Fibroblast of skin of right quadriceps (primary cell): ENCODE results near the gene FAM118A.
"Not testable (repeated sequence)": the region's sequence is repeated elsewhere in the genome, so short reads cannot be mapped to it uniquely, and the experiment has no call there.

Experiments
- DNase-seq: peaks from one replicate; pipeline ENCODE4 v3.0.0-alpha.2; 2013

The FAM118A gene

DNA sequence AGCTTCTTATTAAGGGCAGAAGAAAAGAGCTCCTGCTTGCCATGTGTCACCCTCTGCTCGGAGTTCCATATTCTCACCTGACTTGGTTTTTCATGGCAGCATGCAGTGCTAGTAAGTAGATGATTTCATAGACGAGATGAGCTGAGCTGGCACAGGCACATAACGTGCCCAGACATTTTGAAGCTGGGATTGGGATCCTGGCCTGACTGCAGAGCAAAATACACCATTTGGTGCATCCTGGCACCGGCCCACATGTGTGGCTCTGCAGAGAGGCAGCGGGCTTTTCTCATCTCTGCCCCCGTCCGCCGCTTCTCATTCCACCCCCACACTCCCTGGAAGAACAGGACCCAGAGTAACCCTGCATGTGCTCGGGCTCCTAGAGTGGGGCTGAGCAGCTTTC lies 24.8 kb downstream of the FAM118A start:
- no peak for DNase-seq

DNA sequence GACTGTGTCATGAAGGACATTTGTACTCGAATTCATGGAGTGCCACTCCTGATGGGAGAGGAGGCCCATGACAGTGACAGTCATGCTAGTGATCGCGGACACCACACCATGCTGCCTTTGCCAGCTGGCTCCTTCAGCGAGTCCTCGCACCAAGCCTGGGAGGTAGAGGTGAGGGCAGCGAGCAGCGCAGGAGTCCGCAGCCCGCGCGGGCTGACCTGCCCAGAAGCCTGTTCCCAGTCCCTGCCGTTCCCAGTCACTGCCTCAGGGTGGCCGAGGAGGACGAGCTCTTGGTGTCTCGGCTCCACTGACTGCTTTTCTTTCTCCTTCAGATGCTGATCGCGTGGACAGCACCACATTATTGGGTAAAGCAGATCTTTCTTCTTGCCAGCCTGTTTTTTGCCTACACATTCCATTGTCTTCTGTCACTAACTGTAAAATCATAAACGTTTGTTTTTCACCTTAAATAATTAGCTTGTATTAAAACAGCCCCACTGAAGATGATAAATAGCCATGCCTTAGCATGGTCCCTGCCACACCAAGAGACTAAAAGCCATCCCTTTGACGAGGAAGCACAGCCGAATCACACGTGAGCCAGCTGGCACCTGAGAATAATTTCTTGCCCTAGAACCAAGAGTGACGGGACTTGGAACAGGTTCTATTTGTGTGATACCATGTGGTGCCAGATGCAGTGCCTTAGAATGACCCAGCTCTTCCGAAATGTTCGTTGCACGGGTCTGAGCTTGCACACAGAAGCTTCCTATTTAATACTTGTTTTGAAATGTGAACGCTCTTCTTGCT lies 25.5 kb downstream of the FAM118A start:
- DNase-seq = no peak

DNA sequence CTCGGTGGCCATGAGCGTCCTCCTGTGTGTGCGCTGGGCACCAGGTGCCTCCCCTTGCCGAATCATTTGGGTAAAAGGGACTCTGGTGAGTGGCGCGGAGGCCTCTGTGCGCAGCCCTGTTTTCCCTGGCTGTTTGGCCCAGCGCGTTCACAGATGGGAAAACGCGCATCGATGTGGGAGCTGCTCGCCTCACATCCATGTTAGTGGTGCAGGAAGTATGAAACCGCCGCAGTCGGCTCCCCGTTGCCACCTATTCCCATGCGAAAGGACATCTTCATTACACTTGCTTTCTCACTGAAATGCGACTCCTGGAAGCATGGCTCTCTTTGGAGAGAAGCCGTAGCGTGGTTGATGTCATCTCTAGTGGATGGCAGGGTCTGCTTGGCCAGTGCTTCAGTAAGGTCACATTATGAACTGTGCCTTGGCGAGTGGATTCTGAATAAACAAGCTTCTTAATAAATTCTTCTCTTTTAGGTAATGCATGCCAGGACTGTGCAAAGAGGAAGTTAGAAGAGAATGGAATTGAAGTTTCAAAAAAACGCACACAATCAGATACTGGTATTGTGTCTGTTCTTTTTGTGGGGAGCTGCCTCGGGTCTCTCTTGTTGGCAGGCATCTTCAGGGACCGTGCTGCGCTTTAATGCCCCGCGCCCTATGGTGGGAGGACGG lies 26.3 kb downstream of the FAM118A start:
- no peak for DNase-seq

DNA sequence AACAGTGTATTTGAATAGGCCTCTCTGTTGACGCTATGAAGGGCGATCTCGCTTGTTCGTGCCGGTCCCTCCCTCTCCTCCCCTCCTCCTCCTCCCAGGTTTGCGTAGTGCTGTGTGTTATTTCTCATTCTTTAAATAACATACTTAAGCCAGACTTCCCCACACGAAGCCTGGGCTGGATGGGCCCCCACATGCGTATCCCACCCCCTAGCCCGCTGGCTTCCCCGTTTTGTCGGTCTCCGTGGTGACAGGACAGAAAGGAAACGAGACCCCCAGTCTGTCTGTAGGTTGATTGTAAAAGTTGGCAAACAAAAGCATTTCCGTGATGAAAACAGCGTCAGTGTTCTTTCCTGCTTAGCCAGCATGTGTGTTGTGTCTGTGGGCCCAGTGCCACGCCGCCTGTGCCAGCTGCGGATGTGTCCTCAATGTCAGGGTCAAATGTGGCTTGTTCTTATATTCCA lies 27.3 kb downstream of the FAM118A start:
- DNase-seq = peak; percentile 13

DNA sequence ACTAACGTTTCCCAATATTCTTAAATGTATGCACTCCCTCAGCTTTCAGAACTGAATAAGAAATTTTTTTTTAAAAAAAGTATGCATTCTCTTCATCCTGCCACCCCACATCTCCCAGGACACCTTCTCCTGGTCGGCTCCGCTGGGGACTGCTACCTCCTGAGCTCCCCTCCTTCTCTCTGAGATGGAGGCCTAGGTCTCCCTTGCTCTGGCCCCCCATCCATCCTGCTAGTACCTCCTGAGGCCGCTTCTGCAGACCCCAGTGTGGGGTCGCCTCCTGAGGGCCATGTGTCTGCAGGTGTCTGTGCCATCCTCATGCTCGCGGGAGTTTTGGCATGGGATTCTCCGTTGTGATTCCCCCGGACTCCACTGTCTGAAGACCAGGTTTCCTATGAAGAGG lies 27.8 kb downstream of the FAM118A start:
- no peak for DNase-seq

DNA sequence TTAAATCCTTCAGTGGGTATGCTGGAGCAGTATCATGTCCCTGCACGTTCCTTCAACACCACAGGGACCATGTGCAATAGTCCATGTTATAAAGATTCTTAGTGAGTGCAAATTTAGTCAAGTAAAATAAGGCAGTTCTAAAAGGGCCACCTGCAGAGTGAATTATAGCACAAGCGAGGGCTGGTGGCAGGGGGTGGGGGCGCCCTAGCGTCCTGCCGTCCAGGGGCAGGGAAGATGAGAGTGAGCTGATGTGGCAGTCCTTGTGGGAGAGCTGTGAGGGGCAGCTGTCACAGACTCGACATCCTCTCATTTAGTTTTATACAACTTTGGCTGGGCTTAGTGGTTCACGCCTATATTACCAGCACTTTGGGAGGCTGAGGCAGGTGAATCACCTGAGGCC lies 29.1 kb downstream of the FAM118A start:
- DNase-seq = no peak

DNA sequence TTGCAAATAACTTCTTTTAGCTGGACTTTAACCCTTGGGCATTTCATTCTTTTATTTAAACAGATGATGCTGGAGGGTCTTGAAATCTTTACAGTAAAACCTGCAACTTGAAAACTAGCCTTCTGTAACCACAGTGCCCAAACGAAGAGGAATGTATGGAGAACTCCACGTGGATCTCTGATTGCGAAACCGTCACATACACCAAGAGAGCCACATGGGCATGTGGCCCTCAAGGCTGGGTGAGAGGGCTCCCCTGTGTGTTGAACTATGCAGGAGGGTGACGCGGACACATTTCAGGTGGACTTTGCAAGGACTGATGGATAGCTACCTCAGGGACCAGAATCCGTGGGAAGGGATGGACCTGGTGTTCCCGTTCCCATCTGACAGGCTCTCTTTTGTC lies 30.6 kb downstream of the FAM118A start:
- no peak for DNase-seq

DNA sequence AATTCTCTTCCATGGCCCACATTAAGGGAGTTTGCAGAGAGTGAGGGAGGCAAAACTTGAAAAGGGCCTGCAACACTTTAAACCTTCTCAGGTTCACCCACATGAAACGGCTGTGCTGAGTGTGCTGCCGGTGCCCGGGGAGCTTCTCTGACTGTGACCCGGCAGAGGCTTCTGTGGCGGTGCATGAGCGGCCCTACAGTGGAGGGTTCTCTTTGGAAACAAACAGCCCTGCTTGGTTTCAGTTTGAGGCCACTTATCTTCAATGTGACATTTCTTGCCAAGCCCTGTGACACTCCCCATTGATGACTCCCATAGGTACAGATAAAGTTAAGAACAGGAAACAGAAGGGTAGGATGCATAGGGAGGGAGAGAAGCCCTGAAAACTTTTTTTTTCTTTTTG lies 31.8 kb downstream of the FAM118A start:
- no peak for DNase-seq

DNA sequence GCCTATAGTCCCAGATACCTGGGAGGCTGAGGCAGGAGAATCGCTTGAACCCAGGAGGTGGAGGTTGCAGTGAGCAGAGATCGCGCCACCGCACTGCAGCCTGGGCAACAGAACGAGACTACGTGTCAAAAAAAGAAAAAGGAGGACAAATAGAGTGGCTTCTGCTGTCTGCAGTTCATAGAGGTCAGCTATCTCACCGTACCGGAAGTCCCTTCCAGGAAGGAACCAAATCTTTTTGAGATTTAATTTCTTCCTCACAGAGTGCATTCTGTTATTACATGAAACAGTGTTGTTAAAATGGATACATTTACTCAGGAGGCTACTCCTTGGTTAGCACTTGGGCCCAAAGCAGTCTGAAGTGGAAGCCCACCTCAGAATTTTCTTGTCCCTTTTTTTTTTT lies 33.4 kb downstream of the FAM118A start:
- no peak for DNase-seq

DNA sequence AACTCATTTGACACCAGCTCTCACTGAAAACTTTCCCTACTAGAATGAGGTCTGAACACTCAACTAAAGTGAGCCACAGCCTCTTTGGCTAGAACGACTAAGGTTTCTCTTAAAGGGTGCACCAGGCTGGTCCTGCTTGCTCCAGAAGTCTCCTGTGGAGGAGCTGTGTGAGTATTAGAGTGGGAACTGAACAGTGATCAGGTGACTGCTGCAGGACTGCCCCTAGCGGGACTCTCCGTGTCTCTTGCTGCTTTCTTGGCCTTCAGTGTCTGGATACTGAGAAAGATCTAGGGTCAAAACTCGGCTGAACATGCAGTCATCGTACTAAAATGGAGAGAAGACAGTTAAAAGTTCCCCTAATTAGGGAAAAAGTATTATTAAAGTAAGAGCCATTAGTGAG lies 34.6 kb downstream of the FAM118A start:
- DNase-seq = no peak

DNA sequence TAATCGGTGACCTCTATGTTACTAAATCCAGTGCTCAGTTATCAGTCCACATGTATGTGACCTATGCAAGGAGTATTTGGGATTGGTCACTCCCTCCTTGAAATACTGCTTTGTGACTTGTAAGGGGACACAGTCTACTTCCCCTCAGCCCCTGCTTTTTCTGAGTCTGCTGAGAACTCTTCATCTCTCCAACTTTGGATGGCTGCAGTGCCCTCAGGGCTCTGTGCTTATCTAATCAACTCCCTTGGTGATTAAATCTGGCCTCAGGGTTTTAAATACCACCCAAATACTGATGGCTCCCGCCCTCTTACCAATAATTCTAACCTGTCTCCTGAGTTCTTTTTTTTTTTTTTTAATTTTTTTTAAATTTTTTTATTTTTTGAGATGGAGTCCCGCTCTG lies 40.2 kb downstream of the FAM118A start:
- DNase-seq = no peak

DNA sequence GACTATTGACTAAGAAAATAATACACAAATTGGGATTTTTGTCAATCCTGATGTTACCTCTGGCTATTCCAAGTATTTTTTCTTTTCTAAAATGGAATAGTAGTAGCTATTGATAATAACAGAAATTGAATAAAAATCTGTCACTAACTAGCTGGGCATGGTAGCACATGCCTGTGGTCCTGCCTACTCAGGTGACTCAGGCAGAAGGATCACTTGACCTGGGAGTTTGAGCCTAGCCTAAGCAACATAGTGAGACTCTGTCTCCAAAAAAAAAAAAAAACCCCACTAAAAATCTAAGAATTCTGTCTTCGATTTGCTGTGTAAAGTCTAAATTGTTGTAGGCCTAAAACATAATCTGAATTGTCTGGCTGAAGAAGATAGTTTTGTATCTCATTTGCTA lies 42.2 kb downstream of the FAM118A start:
- DNase-seq = no peak

DNA sequence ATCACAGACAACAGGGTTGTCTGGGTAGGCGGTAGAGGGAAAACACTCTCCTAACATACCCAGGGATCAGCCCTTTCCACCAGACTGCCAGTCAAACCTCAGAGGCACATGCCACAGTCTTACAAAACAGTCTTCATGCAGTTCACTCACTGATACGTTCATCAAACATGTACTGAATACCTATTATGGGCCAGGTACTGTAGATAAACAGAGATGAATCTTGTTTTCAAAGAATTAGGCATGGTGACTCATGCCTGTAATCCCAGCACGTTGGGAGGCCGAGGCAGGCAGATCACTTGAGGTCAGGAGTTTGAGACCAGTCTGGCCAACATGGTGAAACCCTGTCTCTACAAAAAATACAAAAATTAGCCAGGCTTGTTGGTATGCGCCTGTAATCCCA lies 43.0 kb downstream of the FAM118A start:
- DNase-seq = not testable (repeated sequence)

DNA sequence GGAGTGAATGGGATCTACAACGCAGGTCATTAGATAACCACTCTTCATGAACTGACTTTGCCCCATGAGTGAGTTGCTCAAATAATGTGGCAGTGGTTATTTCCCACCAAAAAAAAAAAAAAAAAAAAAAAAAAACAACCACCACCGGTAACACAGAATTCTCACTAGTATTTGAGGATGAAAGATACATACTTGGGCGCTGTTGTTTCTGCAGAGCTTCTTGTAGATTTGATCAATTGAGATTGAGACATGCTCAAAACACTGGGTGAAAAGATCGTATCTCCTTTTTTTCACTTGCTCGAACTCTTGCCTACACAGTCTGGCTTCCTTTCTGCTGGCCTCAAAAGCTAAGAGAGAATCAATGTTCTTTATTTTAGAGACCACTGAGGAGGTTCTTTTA lies 44.1 kb downstream of the FAM118A start:
- DNase-seq = no peak

DNA sequence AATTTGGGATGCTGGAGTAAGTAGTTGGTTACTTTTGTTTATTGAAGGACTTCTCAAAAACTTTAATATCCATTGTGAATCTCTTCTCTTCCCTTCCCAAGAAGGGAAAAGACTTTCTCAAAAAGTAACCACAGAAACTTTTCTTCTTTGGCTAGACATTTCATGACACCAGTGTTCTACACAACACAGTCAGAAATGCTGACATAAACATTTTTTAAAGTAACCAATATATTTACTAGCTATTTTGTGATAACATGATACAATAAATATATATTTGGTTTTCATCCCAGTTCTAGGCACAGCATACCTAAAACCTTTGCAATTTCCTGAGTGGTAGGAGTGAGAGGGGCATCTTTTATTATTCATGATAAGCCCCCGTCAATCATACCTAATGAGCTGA lies 47.8 kb downstream of the FAM118A start:
- DNase-seq = no peak

DNA sequence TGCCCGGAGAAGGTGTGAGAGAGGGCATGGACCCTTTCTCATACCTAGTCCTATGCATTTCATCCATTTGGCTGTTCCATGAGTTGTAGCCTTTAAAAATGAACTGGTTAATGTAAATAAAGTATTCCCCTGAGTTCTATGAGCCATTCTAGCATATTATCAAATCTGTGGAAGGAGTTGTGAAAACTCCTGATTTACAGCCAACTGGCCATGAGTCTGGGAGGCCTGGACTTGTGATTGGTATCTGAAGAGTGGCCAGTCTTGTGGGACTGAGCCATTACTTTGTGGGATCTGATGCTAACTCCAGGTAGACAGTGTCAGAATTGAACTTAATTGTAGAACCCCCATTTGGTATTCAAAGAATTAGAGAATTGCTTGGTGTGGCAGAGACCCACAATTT lies 48.4 kb downstream of the FAM118A start:
- peak; percentile 8 for DNase-seq

DNA sequence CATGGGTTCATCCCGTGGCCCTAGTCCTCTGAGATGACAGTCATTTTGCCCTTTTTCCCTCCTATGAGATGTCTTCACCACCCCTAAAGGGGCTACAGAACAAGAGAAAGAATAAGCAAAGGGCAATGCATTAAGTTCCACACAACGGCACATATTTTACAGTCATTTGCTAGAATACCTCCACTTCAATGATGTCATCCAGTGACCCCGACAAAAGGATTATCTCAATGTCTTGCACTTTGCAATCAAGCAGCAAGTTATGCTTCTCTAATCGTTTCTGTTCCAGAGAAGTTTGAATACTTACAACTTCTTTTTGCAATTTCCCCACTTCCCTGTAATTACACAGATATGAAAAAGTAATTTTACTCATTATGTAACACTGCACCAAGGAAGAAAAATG lies 49.9 kb downstream of the FAM118A start:
- no peak for DNase-seq

DNA sequence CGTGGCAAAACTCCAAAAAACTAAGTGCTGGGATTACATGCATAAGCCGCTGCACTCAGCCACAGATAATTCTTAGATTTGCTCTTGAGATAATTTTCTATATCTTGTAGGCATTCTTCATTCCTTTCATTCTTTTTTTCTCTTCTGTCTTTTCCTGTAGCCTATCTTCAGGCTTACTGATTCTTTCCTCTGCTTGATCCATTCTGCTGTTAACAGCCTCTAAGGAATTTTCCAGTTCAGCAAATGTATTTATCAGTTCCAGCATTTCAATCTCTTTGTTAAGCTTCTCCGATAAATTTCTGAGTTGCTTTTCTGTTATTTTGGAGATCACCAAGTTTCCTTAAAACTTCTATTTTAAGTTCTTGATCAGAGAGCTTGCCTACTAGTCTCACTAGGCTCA lies 57.0 kb downstream of the FAM118A start:
- no peak for DNase-seq

DNA sequence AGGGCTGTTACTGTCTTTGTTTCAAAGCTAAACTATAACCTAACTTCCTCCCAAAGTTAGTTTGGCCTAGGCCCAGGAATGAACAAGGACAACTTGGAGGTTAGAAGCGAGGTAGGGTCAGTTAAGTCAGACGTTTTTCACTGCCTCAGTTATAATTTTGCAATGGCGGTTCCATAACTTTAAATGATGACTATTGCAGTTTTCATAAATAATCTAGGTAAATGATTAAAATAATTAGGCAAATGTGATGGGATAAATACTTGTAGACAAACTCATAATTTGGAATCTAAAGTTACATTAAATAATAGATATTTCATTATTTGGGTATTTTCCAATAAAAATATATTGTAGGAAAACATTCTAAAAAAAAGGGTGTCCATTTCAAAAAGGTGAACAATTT lies 63.9 kb downstream of the FAM118A start:
- DNase-seq = not testable (repeated sequence)

DNA sequence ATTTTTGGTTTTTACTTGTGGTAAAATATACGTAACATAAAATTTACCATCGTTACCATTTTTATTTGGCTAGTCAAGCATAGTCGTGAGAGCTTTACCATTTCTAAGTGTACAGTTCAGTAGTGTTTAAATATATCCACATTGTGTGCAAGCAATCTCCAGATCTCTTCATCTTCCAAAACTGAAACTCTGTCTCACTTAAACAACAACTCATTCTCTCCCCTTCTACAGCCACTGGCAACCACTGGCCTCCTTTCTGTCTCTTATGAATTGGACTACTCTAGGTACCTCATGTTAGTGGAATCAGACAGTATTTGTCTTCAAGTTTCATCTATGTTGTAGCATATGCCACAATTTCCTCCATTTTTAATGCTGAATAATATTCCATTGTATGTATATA lies 66.3 kb downstream of the FAM118A start:
- no peak for DNase-seq

DNA sequence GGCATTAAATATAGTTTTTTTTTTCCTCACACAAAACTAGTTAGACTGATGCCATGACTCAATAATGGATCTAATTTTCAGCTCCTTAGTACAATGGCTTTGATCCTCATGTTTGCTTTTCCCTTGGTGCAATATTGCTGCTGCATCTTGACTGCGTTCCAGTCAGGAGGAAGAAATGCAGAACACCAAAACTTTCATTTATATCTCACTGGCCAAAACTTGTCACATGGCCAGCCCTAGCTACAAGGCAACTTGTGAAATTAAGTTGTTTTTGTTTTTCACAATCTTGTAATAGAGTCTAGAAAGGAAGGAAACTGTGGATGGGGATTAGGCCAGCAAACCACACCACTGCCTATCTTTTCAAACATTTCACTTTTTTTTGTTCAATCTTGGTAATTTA lies 67.0 kb downstream of the FAM118A start:
- no peak for DNase-seq

DNA sequence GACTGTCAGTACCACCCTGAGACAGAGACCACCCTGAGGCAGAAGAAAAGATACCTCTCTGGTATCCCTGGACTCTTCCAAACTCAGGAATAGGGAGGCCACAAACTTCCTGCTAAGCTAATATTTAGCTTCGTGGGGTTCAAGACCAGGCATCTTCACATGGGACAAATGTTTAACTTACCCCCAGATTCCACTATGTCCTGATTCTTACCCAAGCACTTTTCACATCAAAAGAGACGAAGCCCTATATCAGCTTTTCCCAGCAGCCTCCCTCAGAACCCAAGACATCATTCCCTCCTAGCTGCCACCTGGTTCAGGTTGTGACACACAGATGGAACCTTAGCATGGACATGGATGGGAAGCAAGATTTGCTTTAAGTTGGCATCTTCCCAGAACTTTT lies 71.6 kb downstream of the FAM118A start:
- DNase-seq = no peak

DNA sequence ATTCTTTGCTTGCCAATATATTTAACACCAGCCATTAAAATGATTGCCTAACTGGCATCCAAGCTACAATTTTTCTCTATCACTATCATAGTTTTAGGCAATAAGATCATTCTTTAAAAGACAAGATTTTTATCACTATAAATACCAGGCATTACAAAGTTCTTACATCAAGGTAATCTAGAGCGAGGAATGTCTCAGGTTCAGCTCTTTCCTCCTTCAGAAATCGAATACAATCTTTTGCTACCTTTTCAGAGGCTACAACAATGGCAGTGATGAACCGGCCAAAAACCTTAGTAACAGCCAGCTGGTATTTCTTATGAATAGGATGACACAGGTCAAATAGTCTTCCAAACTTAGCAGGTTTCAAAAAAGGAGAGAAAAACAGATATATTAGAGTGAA lies 79.8 kb downstream of the FAM118A start:
- no peak for DNase-seq
